ENCODE measurements around the gene RACK1. TPM values are rescaled to one million over a fixed set of nuclear protein-coding genes. Genes with fewer than 3 reads are reported as not detected.

Gene RACK1
- total and polyA plus RNA-seq, 2 of the 4 experiments (the other 2 are of a cell fraction): 4,263 to 9,350 TPM

DNA sequence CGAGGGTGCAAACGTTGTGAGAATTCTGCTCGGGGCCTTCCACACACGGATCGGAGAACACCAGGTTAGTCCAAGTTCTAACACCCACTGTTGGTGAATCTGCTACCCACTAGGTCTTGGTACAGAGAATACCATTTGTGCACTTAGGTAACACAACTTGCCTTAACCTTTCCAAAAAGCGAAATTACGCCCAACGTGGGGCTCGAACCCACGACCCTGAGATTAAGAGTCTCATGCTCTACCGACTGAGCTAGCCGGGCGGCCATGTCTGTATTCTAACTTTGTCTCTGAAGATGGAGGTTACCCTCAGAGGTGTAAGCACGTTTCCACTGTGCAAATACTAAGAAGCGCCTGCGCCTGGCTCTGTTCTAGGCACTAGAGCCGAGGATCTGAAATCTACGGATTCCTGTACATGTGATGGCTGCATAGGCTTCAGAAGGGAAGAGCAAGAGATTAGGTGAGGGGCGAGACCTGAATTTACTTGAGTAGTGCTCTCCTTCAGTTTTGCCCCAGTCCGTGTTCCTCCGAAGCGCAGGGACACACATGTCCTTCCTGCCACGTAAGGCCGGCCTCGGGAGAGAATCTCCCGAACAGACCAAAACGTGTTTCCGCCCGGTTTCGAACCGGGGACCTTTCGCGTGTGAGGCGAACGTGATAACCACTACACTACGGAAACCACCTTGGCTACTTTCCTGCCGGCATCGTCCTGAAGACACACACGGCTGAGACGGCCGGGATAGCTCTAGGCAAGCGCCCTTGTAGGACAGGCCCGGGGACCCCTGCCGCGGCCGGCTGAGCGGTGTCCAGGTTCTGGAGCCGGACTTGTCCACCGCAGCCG is 21.7 kb downstream of the RACK1 start:
- H2BK5ac ChIP-seq (ENCODE audit: low read depth, low read length, poor library complexity, severe bottlenecking): peak overlapping the region; percentile 82
- no TSS peak for BruUV-seq (replicated peaks)
- peak overlapping the region; percentile 21; the same call in 1 of the 2 replicates for H3K23ac ChIP-seq (ENCODE audit: low read depth, low read length)
- dilution Hi-C loops (cut with HindIII; ENCODE audit: low sequenced_read_pairs, unreplicated experiment): no loop called here
- H3K9me1 ChIP-seq (ENCODE audit: insufficient read depth, low read length): peaks cover 17% of the 10 kb centered on the region
- H2BK120ac ChIP-seq (ENCODE audit: low read depth, low read length): peak overlapping the region; percentile 48; the same call in 1 of the 2 replicates
- peak; percentile 98 for DNase-seq
- peaks cover 1% of the 10 kb centered on the region; the same call in 1 of the 2 replicates for H3K36me3 ChIP-seq (ENCODE audit: control insufficient read depth, insufficient read depth, low read length)
- no peak overlapping the region for H3K18ac ChIP-seq (ENCODE audit: low read depth, low read length)
- peak overlapping the region; percentile 86 for H3K4ac ChIP-seq (ENCODE audit: low read depth, low read length)
- peak overlapping the region; percentile 82 for H3K4me3 ChIP-seq (ENCODE audit: insufficient read depth, low read depth, low read length)
- peak overlapping the region; percentile 66 for H2AK9ac ChIP-seq (replicated peaks; ENCODE audit: low read depth, low read length, poor library complexity)
- peak overlapping the region; percentile 70 for H3K4me2 ChIP-seq (ENCODE audit: low read depth, low read length)
- peak overlapping the region; percentile 73 for H3K27ac ChIP-seq (ENCODE audit: insufficient read depth, low read length)
- peaks cover 6% of the 10 kb centered on the region for H3K4me1 ChIP-seq (ENCODE audit: control insufficient read depth, insufficient read depth, low read length)
- WGBS, 2 experiments (ENCODE audit: extremely low coverage in 2 of 2, insufficient read length in 1 of 2): 6% methylated on average over 30 of the region's 50 CpGs; no CpG with 5 or more reads in 1 of the 2 experiments
- intact Hi-C loops (cut with micrococcal nuclease): loop anchor here (1.0 to 2.0 kb wide), 2 partner anchors 15 to 61 kb away; no protein-coding TSS in a partner anchor
- no peak overlapping the region for H2BK20ac ChIP-seq (ENCODE audit: low read depth, low read length)
- H4K8ac ChIP-seq (ENCODE audit: low read depth in 2 of 2, low read length in 2 of 2): peak overlapping the region; percentile 65 to 82; a peak in 3 of 4 replicates
- peak; percentile 55 for ATAC-seq (ENCODE audit: low read depth)
- POLR2A ChIA-PET (ENCODE audit: unreplicated experiment): no interaction called here
- peaks cover 15% of the 10 kb centered on the region for H4K20me1 ChIP-seq (ENCODE audit: insufficient read depth, low read length)
- peak overlapping the region; percentile 64 for H3K9ac ChIP-seq (ENCODE audit: low read depth, low read length)
- peak overlapping the region; percentile 53; the same call in 1 of the 2 replicates for H4K91ac ChIP-seq (ENCODE audit: insufficient read depth, low read depth, low read length)
- in situ Hi-C loops (cut with MboI; ENCODE audit: low sequenced_read_pairs): no loop called here
- peak overlapping the region; percentile 46 for H4K5ac ChIP-seq (ENCODE audit: low read depth, low read length)
- peak overlapping the region; percentile 93 for H2AFZ ChIP-seq (replicated peaks; ENCODE audit: low read length, poor library complexity)
- TF ChIP-seq RFX5 (IDR thresholded peaks at IDR 0.05; ENCODE audit: low read depth, low read length) (no peak), RCOR1 (IDR thresholded peaks at IDR 0.05; ENCODE audit: insufficient replicate concordance, low read length) (peak; percentile 13), BHLHE40 (IDR thresholded peaks at IDR 0.05; ENCODE audit: low read depth, low read length) (peak; percentile 77), CHD1 (IDR thresholded peaks at IDR 0.05; ENCODE audit: low read depth, low read length) (no peak; the same call in 1 of the 2 replicates), CEBPB (IDR thresholded peaks at IDR 0.05; ENCODE audit: low read depth, low read length) (no peak), FOS (IDR thresholded peaks at IDR 0.05; ENCODE audit: low read depth, low read length) (peak; percentile 85), RAD21 (IDR thresholded peaks at IDR 0.05; ENCODE audit: low read length) (no peak), POLR2A (IDR thresholded peaks at IDR 0.05; ENCODE audit: low read depth, low read length) (peak; percentile 74), NFE2L2 (IDR thresholded peaks at IDR 0.05; ENCODE audit: low read depth, low read length) (no peak), MXI1 (IDR thresholded peaks at IDR 0.05; ENCODE audit: borderline replicate concordance, low read depth, low read length) (no peak), MAZ (IDR thresholded peaks at IDR 0.05; ENCODE audit: borderline replicate concordance, low read depth, low read length) (peak; percentile 39; the same call in 1 of the 2 replicates)
- TF ChIP-seq, protein P1, sequence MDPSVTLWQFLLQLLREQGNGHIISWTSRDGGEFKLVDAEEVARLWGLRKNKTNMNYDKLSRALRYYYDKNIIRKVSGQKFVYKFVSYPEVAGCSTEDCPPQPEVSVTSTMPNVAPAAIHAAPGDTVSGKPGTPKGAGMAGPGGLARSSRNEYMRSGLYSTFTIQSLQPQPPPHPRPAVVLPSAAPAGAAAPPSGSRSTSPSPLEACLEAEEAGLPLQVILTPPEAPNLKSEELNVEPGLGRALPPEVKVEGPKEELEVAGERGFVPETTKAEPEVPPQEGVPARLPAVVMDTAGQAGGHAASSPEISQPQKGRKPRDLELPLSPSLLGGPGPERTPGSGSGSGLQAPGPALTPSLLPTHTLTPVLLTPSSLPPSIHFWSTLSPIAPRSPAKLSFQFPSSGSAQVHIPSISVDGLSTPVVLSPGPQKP (IDR thresholded peaks at IDR 0.05; ENCODE audit: borderline replicate concordance, low read depth, low read length): no peak
- H2AK5ac ChIP-seq (ENCODE audit: low read depth, low read length): no peak overlapping the region
- H2BK15ac ChIP-seq (ENCODE audit: low read depth, low read length): no peak overlapping the region
- no peaks in the 10 kb centered on the region for H3K9me3 ChIP-seq (ENCODE audit: control insufficient read depth, insufficient read depth, low read length)
- H3K14ac ChIP-seq (replicated peaks; ENCODE audit: low read depth, low read length): peak overlapping the region; percentile 86
- peaks cover 13 to 28% of the 10 kb centered on the region in 2 experiments for H3K79me1 ChIP-seq (ENCODE audit: low read depth in 1 of 2, low read length in 2 of 2)
- CTCF ChIA-PET: interaction anchor here (1.0 to 1.1 kb wide), 2 partner anchors 15 to 33 kb away, joined by 3 read pairs; no protein-coding TSS in a partner anchor
- peak overlapping the region; percentile 93 for H3K56ac ChIP-seq (ENCODE audit: extremely low read depth, insufficient read depth, low read length)
- no peaks in the 10 kb centered on the region for H3K27me3 ChIP-seq (ENCODE audit: control insufficient read depth, insufficient read depth, low read length)
